ENCODE measurements around the gene TMEM92.
"Not testable (repeated sequence)": the region's sequence is repeated elsewhere in the genome, so short reads cannot be mapped to it uniquely, and the experiment has no call there.

The TMEM92 gene

DNA sequence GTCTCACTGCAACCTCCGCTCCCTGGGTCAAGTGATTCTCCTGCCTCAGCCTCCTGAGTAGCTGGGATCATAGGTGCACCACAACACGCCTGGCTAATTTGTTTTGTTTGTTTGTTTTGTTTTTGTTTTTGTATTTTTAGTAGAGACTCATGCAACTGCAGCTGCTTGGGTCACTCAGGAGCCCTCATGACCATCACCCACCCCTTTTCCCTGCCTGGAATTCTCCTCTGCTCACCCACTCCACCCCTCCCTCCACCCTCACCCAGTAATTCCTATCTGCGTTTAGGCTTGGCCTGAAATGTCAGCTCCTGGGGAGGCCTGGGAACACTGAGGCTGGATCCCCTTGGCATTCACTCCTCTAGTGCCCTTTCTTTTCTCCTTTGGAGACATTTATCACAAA lies 25.5 kb downstream of the TMEM92 start:
- no peak for DNase-seq (ENCODE audit: low read depth in 4 of 4, low spot score in 1 of 4)

GRCh38 chr17:50300824-50301223 lies 26.6 kb downstream of the TMEM92 start:
- DNase-seq (ENCODE audit: low read depth in 4 of 4, low spot score in 1 of 4): not testable (repeated sequence)

DNA sequence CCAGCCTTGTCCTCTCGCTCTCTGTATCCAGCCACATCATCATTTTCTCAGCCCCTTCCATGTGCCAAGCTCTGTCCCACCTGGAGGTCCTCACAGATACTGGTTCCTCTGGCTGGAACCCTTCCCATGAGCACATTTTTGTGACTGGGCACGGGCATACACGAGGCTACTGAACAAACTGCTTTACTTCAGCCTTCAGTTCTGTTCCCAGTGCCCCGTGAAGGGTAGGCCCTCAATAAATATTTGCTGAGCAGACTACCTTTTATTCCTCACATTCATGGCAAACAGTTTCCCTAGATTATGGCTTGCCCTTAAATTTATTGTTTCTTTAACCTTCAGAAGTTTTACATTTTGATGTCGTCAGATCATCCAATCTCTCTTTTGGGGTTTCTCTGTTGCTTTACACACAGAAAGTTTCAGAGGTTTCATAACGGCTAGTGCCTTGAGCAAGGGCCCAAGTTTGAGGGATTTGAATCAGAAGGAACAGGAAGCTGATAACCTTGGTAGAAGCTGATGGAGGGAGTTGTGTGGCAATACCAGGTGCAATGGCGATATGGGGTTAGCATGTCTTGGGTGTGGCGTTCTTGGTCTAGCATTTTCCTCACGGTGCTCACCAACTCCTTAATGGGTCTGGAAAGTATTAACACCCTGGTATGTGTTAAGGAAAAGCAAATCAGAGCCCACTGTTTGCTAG lies 27.8 kb downstream of the TMEM92 start:
- DNase-seq (ENCODE audit: low read depth in 4 of 4, low spot score in 1 of 4): no peak

GRCh38 chr17:50303051-50303450 lies 28.8 kb downstream of the TMEM92 start:
- DNase-seq (ENCODE audit: low read depth in 4 of 4, low spot score in 1 of 4): no peak

GRCh38 chr17:50303596-50303995 lies 29.3 kb downstream of the TMEM92 start:
- no peak for DNase-seq (ENCODE audit: low read depth in 4 of 4, low spot score in 1 of 4)

DNA sequence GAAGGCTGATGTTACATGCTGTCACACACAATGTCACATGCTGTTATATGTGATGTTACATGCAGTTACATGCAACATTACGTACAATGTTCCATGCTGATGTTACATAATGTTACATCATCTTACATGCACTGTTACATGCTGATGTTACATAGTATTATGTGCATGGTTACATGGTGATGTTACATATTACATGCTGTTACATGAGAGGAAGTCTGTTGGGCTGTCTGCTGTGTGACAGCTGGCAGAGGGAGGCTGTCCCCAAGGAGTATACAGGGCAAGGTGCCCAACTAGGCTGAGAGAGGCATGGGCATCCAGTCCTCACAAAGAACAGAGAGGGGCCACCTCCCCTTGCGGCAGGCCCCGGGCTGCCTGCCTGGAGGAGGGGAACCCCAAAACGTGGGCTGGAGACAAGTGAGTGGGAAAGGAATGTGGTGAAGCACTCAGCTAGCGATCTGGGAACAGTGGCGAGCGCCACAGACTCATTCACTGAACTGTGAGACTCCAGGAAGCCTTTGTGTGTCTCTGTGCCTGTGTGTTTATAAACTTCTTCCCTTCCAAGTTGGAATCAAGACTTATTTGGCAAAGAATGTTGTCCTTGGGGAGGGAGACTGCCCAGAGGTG lies 30.6 kb downstream of the TMEM92 start:
- no peak for DNase-seq (ENCODE audit: low read depth in 4 of 4, low spot score in 1 of 4)

- DNase-seq (ENCODE audit: low read depth in 4 of 4, low spot score in 1 of 4): no peak
These were observed 33.4 kb downstream of the TMEM92 start for GRCh38 chr17:50307654-50308053.

DNA sequence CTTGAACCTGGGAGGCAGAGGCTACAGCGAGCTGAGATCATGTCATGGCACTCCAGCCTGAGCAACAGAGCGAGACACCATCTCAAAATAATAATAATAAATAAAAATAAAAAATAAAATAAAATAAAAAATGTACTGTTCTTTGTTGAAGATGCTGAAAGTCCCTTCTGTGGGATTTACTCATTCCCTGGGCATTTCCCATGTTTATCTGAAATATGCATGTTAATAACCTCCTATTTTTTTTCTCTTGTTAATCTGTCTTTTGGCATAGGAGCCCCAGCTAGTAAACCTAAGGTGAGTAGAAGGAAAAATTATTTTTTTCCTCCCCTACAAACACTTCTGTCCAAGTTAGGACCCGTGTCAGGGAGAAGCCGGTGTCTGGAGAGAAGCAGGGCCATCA lies 34.4 kb downstream of the TMEM92 start:
- no peak for DNase-seq (ENCODE audit: low read depth in 4 of 4, low spot score in 1 of 4)

DNA sequence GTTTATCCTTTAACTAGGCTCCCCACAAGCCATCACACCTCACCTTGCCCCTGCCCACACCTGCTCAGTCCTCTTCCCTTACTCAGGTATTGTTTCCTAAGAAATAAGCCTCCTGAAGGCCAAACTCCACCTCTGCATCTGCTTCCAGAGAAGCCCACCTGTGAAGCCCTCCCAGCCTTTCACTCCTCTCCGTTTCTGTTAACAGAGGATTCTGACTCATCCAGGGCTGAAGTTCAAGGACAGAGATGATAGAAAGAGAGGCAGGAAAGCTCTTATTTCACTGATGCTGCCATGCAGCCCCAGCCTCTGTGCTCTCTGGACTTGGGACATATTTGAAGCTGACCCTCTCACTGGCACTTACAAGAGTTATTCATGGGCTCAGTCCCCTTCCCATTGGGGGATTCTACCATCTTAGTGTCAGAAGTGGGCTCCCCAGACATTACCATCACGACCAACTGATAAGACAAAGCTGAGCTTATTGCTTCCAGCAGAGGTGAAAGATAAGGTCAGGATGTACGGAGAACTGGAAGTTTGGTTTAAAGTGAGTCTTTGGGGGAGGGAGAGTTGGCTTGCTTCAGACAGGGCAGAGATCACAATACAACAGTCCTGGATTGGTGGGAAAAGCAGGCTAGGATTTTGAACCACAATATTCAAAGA lies 36.3 kb downstream of the TMEM92 start:
- no peak for DNase-seq (ENCODE audit: low read depth in 4 of 4, low spot score in 1 of 4)

DNA sequence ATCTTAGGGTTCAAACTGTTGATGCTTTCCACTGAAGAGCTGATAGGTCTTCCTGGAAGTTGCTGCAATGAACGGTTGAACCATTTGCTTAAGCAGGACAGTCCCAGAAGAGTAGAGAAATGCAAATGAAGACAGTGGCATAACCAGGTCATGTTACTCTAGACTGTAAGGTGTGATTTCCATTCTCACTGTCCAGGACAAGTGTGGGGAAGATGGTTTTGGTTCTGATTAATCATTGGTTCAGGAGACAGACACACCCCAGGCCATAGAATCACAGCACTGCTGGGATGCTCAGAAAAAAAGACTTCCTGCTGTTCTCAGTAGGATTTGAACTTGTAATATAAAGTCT lies 36.8 kb downstream of the TMEM92 start:
- DNase-seq (ENCODE audit: low read depth in 4 of 4, low spot score in 1 of 4): no peak

- no peak for DNase-seq (ENCODE audit: low read depth in 4 of 4, low spot score in 1 of 4)
These were observed 37.2 kb downstream of the TMEM92 start for GRCh38 chr17:50311483-50311882.

GRCh38 chr17:50312308-50312707 lies 38.0 kb downstream of the TMEM92 start:
- DNase-seq (ENCODE audit: low read depth in 4 of 4, low spot score in 1 of 4): no peak

GRCh38 chr17:50314456-50315011 lies 40.3 kb downstream of the TMEM92 start:
- DNase-seq (ENCODE audit: low read depth in 4 of 4, low spot score in 1 of 4): no peak

DNA sequence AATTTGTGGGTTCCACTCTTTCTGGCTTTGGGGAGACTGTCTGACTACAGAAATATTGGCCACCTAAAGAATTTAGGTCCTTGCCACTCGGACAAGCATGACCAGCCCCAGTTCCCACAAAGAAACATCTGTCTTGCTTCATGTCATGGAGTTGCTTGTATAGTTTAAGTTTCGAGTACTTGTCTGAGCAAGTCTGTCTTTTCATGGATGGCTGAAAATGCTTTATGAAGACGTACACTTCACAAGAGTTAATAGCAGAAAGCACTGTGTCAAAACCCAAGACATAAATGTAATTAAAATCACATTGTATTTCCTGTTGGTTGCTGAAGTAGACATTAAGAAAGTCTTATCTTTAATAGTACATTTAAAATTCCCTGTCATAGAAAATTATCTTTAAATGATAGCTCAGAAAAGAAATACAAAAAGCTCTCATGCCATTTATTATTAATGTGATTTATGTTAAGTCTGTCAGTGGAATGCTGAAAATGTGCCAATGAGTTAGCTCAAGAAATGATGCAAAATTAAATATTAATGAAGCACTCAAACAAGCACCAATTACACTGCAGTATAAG lies 41.8 kb downstream of the TMEM92 start:
- no peak for DNase-seq (ENCODE audit: low read depth in 4 of 4, low spot score in 1 of 4)

DNA sequence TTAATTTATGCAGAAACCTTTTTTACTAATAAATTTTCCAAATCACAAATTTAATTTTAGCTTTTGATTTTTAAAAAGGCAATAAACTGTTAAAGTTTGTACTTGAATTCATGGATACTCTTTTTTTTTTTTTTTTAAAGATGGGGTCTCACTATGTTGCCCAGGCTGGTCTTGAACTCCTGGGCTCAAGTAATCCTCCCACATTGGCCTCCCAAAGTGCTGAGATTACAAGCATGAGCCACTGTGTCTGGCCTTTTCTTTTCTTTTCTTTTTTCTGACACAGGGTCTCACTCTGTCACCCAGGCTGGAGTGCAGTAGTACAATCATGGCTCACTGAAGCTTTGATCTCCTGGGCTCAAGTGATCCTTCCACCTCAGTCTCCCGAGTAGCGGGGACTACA lies 42.4 kb downstream of the TMEM92 start:
- not testable (repeated sequence) for DNase-seq (ENCODE audit: low read depth in 4 of 4, low spot score in 1 of 4)

DNA sequence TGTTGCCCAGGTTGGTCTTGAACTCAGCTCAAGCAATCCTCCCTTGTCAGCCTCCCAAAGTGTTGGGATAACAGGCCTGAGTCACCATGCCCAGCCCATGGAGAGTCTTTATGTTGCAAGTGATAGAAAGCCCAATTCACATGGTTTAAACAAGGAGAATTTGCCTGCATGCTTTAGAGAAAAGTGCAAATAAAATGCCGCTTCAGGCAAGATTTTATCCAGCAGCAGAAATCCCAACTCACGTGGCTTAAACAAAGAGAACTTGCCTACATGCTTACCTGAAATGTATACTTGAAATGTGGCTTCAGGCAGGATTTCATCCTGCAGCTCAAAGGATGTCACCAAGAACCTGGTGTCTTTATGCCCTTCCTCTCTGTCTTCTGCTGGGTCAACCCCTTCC lies 42.9 kb downstream of the TMEM92 start:
- no peak for DNase-seq (ENCODE audit: low read depth in 4 of 4, low spot score in 1 of 4)

DNA sequence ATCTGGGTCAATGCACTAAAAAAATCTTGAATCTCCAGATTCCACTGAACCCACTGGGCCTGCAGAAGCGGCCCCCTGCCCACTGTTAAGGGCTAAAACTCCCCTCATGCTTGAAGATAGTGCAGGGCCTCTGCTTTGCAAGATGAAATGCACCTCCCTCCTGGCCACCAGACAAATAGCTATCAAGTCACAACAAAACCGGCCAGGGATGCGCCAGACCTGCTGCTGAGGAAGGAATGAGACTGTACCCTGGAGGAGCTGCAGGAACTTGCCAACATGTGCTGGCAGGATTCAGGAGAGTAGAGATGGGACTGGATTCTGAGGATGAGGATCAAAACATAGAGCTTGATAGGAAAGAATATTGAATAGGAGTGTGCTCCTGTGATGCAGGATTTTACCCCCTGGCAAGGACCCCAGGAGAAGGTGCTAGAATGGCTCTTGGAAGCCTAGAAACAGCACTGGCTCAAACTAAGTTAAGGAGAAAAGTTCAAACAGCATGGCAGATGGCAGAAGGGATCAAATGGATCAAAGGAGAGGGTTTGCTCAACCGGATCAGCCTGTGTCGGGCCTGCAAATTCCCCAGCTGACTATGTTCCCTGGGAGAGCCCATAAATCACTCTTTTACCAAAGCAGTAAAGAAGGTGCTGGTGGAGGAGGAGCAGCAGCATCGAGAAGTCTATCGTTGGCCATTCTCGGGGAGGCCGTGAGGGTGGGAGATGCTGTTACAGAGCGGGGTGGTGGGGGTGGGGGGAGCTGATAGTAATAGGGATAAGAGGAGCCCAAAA lies 44.4 kb downstream of the TMEM92 start:
- no peak for DNase-seq (ENCODE audit: low read depth in 4 of 4, low spot score in 1 of 4)

- DNase-seq (ENCODE audit: low read depth in 4 of 4, low spot score in 1 of 4): no peak
These were observed 45.2 kb downstream of the TMEM92 start for GRCh38 chr17:50319306-50320004.

DNA sequence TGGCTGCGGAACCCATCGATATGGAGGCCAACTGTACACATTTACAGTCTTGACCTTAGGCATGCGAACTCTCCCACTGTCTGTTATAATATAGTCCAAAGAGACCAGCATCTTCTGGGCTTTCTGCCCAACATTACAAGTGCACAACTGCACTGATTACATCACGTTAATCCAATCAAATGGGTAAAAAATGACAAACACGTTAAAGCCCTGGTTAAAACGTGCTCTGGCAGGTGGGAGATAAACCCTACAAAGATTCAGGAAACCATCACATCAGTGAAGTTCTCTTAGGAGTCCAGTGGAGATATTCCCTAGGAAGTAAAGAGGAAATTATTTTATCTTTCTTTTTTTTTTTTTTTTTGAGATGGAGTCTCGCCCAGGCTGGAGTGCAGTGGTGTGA lies 48.0 kb downstream of the TMEM92 start:
- DNase-seq (ENCODE audit: low read depth in 4 of 4, low spot score in 1 of 4): no peak

- no peak for DNase-seq (ENCODE audit: low read depth in 4 of 4, low spot score in 1 of 4)
These were observed 48.8 kb downstream of the TMEM92 start for GRCh38 chr17:50323060-50323459.

GRCh38 chr17:50325906-50326305 lies 51.6 kb downstream of the TMEM92 start:
- DNase-seq (ENCODE audit: low read depth in 4 of 4, low spot score in 1 of 4): no peak

Data from stimulated activated CD4-positive, alpha-beta T cell treated with anti-CD3 and anti-CD28 coated beads, Interleukin-1b, Interleukin-23, amount 100 ng/mL, for 24 hours (primary cell).